Measurements from ENCODE around the gene ETV3. TPM values are rescaled to one million over a fixed set of nuclear protein-coding genes. Genes with fewer than 3 reads are reported as not detected.
A peak's percentile ranks its signal among the peaks of the same experiment; 100 is the strongest.

Gene ETV3
- total and polyA plus RNA-seq, 2 of the 8 experiments (the other 6 are each of a cell fraction or from before 2014, with no cell fraction given): 6.0 to 23.8 TPM

DNA sequence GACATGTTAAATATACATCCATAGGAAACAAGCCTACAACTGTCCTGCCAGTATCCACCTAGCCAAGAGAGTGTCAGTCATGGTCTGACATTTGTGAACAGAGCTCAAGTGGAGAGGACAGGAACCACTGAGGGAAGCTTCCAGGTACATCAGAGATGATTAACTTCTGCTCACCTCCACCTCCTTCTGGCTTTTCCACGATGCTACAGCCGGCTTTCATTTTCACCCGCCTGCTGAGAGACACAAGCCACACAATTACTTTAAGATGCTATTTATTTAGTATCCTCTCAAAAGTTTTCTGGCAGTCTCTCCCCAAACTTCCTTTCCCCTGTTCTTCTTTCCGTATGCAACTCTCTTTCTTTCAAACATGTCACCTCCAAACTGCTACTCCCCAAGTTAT, 2.1 kb downstream of the ETV3 start:
- POLR2A ChIA-PET (ENCODE audit: partially characterized antibody): interaction anchor here (0.8 to 10.5 kb wide), 8 partner anchors 10 to 48 kb away, joined by 3 to 70 read pairs (median 5); no protein-coding TSS in a partner anchor
- no peak overlapping the region for H4K8ac ChIP-seq (ENCODE audit: extremely low read depth, insufficient read depth, low read length)
- H3K79me2 ChIP-seq (ENCODE audit: control insufficient read depth in 1 of 2, insufficient read depth in 2 of 2, low read length in 2 of 2): peaks cover 7 to 29% of the 10 kb centered on the region in 2 experiments; a peak in 3 of 4 replicates
- no peak overlapping the region for H4K91ac ChIP-seq (replicated peaks; ENCODE audit: insufficient read length, low read length)
- H3K4me1 ChIP-seq (replicated peaks in 1 of 4; ENCODE audit: control insufficient read depth in 3 of 4, insufficient read depth in 4 of 4, low read length in 3 of 4): peaks cover 2 to 17% (median 7%) of the 10 kb centered on the region in 4 experiments; a peak in 4 of 7 replicates
- no peak overlapping the region for H3K4me3 ChIP-seq (ENCODE audit: extremely low read depth in 1 of 4, insufficient read depth in 2 of 4, low read depth in 3 of 4, low read length in 4 of 4)
- no peaks in the 10 kb centered on the region for H3K9me3 ChIP-seq (ENCODE audit: insufficient read depth in 2 of 2, low read depth in 1 of 2, low read length in 1 of 2)
- no peak for DNase-seq (ENCODE audit: low read depth in 1 of 2, low spot score in 2 of 2)
- H3K18ac ChIP-seq (ENCODE audit: extremely low read depth, low read length): no peak overlapping the region
- H3K27ac ChIP-seq (ENCODE audit: low read depth, low read length): no peak overlapping the region
- WGBS, 2 experiments (ENCODE audit: extremely low coverage in 1 of 2, insufficient coverage in 1 of 2, insufficient read length in 1 of 2, insufficient replicate concordance in 2 of 2, low coverage in 1 of 2, low lambda C conversion rate in 2 of 2, missing lambda C conversion rate in 1 of 2): 74% methylated on average over 4 of the region's 4 CpGs; no CpG with 5 or more reads in 1 of the 2 experiments
- no peak overlapping the region for H2BK20ac ChIP-seq (ENCODE audit: low read length)
- peaks cover 10% of the 10 kb centered on the region; the same call in 1 of the 2 replicates for H3K23me2 ChIP-seq (ENCODE audit: low read depth, low read length)
- peak overlapping the region in 1 of 2 experiments; percentile 94; a peak in 2 of 4 replicates for H3K4me2 ChIP-seq (ENCODE audit: insufficient read depth in 1 of 2, low read depth in 2 of 2, low read length in 2 of 2)
- no peak overlapping the region for H2BK15ac ChIP-seq (ENCODE audit: low read length)
- H2BK5ac ChIP-seq (ENCODE audit: low read depth, low read length): no peak overlapping the region
- no peak overlapping the region for H3K23ac ChIP-seq (ENCODE audit: insufficient read length)
- H3K4ac ChIP-seq (replicated peaks; ENCODE audit: insufficient read length, low read depth, low read length): no peak overlapping the region
- H3K14ac ChIP-seq (ENCODE audit: insufficient read length): no peak overlapping the region
- no peak overlapping the region for H2BK12ac ChIP-seq (ENCODE audit: low read depth, low read length)
- peaks cover 9 to 11% of the 10 kb centered on the region in 2 experiments for H4K20me1 ChIP-seq (replicated peaks in 1 of 2; ENCODE audit: control insufficient read depth in 1 of 2, insufficient read depth in 2 of 2, low read length in 2 of 2)
- no peak overlapping the region for H2AK5ac ChIP-seq (ENCODE audit: low read depth, low read length)
- no peaks in the 10 kb centered on the region for H3K27me3 ChIP-seq (replicated peaks in 1 of 4; ENCODE audit: control insufficient read depth in 3 of 4, extremely low read depth in 1 of 4, insufficient read depth in 3 of 4, low read length in 3 of 4)
- H4K5ac ChIP-seq (ENCODE audit: insufficient read length, low read depth, low read length): no peak overlapping the region
- H3K79me1 ChIP-seq (ENCODE audit: low read depth, low read length): peaks cover 8% of the 10 kb centered on the region
- no peak overlapping the region for H2AFZ ChIP-seq (ENCODE audit: low read length)
- H3K56ac ChIP-seq (replicated peaks; ENCODE audit: insufficient read length, low read depth, low read length): no peak overlapping the region
- no peak overlapping the region for H2BK120ac ChIP-seq (replicated peaks; ENCODE audit: low read depth, low read length)
- peaks cover 12 to 48% (median 36%) of the 10 kb centered on the region in 4 experiments; a peak in 7 of 8 replicates for H3K36me3 ChIP-seq (ENCODE audit: control insufficient read depth in 2 of 4, insufficient read depth in 4 of 4, low read length in 3 of 4)
- no peak for FAIRE-seq
- no peak overlapping the region for H3K9ac ChIP-seq (replicated peaks in 1 of 4; ENCODE audit: extremely low read depth in 1 of 4, low read depth in 3 of 4, low read length in 3 of 4)
- TF ChIP-seq, protein P1, sequence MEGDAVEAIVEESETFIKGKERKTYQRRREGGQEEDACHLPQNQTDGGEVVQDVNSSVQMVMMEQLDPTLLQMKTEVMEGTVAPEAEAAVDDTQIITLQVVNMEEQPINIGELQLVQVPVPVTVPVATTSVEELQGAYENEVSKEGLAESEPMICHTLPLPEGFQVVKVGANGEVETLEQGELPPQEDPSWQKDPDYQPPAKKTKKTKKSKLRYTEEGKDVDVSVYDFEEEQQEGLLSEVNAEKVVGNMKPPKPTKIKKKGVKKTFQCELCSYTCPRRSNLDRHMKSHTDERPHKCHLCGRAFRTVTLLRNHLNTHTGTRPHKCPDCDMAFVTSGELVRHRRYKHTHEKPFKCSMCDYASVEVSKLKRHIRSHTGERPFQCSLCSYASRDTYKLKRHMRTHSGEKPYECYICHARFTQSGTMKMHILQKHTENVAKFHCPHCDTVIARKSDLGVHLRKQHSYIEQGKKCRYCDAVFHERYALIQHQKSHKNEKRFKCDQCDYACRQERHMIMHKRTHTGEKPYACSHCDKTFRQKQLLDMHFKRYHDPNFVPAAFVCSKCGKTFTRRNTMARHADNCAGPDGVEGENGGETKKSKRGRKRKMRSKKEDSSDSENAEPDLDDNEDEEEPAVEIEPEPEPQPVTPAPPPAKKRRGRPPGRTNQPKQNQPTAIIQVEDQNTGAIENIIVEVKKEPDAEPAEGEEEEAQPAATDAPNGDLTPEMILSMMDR (IDR thresholded peaks at IDR 0.05; ENCODE audit: control extremely low read depth in 1 of 3, insufficient read depth in 1 of 3, low read depth in 1 of 3, low read length in 3 of 3): peak in 2 of 3 experiments; percentile 16 to 41; a peak in 3 of 4 replicates
- TF ChIP-seq POU5F1 (IDR thresholded peaks at IDR 0.05; ENCODE audit: low read depth, low read length) (no peak), NRF1 (IDR thresholded peaks at IDR 0.05; ENCODE audit: low read depth, low read length) (no peak), RAD21 (IDR thresholded peaks at IDR 0.05 in 1 of 2, conservative IDR thresholded peaks at IDR 0.05 in 1 of 2; ENCODE audit: low read depth in 2 of 2, low read length in 2 of 2) (peak; percentile 15 to 39; a peak in 3 of 4 replicates)
- TF ChIP-seq, protein P2, sequence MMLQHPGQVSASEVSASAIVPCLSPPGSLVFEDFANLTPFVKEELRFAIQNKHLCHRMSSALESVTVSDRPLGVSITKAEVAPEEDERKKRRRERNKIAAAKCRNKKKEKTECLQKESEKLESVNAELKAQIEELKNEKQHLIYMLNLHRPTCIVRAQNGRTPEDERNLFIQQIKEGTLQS (IDR thresholded peaks at IDR 0.05; ENCODE audit: insufficient read depth, low read depth, low read length): no peak
- TF ChIP-seq, protein P3, sequence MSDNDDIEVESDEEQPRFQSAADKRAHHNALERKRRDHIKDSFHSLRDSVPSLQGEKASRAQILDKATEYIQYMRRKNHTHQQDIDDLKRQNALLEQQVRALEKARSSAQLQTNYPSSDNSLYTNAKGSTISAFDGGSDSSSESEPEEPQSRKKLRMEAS (IDR thresholded peaks at IDR 0.05): no peak
- CTCF ChIA-PET (ENCODE audit: partially characterized antibody): interaction anchor here (0.6 to 16.2 kb wide), 17 partner anchors 11 to 217 kb away, joined by 3 to 187 read pairs (median 6); partner anchors contain the start of gene ARHGEF11

Data from H1 (cell line).